Colon (tissue), 2 donors: ENCODE results near the gene SCEL.
"Not testable (repeated sequence)": the region's sequence is repeated elsewhere in the genome, so short reads cannot be mapped to it uniquely, and the experiment has no call there.

Experiments used
- FAIRE-seq: peaks from 2 replicates; lab custom pipeline; 2012; peaks lifted over from hg19 to GRCh38; lab: Jason Lieb, UNC
- donor health status: control.
- donor health status: control.

The SCEL gene

DNA sequence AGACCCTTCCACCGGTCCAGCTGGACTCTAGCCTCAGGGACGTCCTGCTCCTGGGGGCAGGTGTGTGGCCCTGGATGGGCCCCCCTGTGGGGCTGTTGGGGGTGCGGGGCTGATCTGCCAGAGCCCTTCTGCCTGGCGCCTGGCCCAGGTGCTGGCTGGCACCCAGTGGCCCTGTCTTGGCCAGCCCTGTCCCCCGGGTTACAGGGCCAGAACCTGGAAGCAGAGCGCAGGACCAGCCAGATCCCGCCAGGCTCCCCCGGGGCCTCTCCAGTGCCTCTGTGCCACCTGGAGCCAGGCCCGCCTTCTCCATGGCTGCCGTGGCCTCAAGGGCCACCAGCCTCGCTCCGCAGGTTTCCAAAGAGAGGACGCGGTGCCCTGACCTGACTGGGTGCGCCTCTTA is 127.3 kb downstream of the SCEL start:
- not testable (repeated sequence) for FAIRE-seq

GRCh38 chr13:77674852-77675251 is 139.3 kb downstream of the SCEL start:
- no peak for FAIRE-seq

DNA sequence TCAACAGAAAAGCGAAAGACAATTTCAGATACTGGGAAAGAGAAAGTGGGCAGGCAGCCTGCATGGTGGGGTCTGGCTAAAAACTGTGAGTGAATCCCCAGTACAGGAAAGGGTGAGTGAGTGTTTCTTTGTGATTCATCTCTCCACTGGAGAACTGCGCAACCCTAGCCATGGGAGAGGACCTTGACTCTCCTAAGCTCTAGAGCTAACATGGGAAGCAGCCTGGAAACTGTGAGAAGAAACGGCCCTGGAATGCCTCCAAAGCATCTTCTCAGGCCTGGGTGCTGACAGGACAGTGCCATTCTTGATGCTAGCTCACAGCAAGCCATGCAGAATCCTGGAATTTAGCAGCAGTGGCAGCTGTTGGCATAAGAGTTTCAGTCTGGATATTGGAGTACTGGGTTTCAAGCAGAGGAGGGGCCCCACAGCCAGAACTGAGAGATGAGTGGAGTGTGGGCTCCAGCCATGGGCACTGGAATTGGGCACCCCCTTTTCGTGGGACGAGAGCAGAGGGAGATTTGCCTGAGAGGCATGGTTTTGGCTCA is 143.3 kb downstream of the SCEL start:
- FAIRE-seq = no peak

DNA sequence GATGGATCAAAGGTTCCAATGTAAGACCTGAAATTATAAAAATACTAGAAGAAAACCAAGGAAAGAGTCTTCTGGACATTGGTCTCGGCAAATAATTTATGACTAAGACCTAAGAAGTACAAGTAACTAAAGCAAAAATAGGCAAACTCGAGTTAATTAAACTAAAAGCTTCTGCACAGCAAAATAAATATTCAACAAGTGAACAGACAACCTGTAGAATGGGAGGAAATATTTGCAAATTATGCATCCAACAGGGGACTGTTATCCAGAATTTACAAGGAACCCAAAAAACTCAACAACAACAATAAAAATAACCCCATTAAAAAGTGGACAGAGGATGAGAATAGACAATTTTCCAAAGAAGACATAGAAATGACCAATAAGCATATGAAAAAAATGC is 152.3 kb downstream of the SCEL start:
- no peak for FAIRE-seq

GRCh38 chr13:77691871-77692270 is 156.4 kb downstream of the SCEL start:
- FAIRE-seq = no peak

- no peak for FAIRE-seq
Observed at GRCh38 chr13:77692746-77693448, 157.4 kb downstream of the SCEL start.

- FAIRE-seq = no peak
Observed at GRCh38 chr13:77693449-77693940, 158.0 kb downstream of the SCEL start.
